A549 (cell line): Measurements from ENCODE around the gene SORCS2.

ENCODE experiments used
- CBX8 ChIP-seq: fragments of 200-600 bp; sonication (generic); IDR thresholded peaks from 2 replicates; pipeline ENCODE4 v1.6.1; 2016
- CEBPB ChIP-seq, 2 experiments: fragments of >200 bp in 1 of 2; sonication (Bioruptor Twin) in 1 of 2; formaldehyde crosslinking in 1 of 2; IDR thresholded peaks; 2 replicates each; pipeline ENCODE4 v1.6.1; 2012 to 2016
- CTCF ChIP-seq: fragments of >200 bp; sonication (Bioruptor Twin); formaldehyde crosslinking; IDR thresholded peaks from 3 replicates; pipeline ENCODE4 v1.5.1; 2016
- HEYL ChIP-seq: fragments of 250-450 bp; sonication (Bioruptor Pico); IDR thresholded peaks from 2 replicates; pipeline ENCODE4 v1.8.0; 2021; ENCODE audit warnings: mild to moderate bottlenecking, moderate library complexity
- JUNB ChIP-seq: fragments of >200 bp; sonication (Bioruptor Twin); formaldehyde crosslinking; IDR thresholded peaks from 2 replicates; pipeline ENCODE4 v1.6.1; 2016
- KDM1A ChIP-seq: fragments of 200-600 bp; sonication (generic); IDR thresholded peaks from 2 replicates; pipeline ENCODE4 v1.6.1; 2016; ENCODE audit warnings: low read depth, mild to moderate bottlenecking
- POLR2A ChIP-seq: IDR thresholded peaks from 2 replicates; pipeline ENCODE4 v1.6.1; 2012; ENCODE audit warnings: mild to moderate bottlenecking, low read length
- TF ChIP-seq, protein P1 (sequence below): IDR thresholded peaks from 2 replicates; pipeline ENCODE4 v1.6.1; 2012
- TF ChIP-seq, protein P2 (sequence below): fragments of 450-650 bp; IDR thresholded peaks from 2 replicates; pipeline ENCODE4 v1.6.1; 2014; ENCODE audit warnings: antibody characterized with exemption

DNA sequence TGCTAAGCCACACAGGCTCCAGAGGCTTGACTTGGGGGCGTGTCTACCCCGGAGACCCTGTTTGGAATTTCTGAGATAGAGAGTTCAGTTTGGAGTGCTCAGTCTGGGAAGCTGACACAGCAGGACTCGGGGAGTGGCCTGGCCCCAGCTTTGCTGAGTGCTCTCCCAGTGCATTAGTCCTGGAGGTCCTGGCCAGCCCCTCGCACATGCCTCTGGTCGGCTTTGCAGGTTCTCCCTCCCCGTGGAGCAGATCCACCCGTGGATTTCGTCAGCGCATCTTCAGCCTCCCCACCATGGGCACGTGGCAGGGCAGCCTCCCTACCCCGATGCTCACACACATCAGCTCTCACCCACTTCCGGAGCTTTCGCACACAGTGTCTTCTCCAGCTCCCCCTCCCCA, 177.2 kb downstream of the SORCS2 start:
- TF ChIP-seq CEBPB (IDR thresholded peaks at IDR 0.05), result no peak
- no peak for TF ChIP-seq CTCF
- no peak for TF ChIP-seq JUNB
- TF ChIP-seq, protein P1, sequence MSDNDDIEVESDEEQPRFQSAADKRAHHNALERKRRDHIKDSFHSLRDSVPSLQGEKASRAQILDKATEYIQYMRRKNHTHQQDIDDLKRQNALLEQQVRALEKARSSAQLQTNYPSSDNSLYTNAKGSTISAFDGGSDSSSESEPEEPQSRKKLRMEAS, result no peak
- TF ChIP-seq CBX8, result no peak
- TF ChIP-seq, protein P2, sequence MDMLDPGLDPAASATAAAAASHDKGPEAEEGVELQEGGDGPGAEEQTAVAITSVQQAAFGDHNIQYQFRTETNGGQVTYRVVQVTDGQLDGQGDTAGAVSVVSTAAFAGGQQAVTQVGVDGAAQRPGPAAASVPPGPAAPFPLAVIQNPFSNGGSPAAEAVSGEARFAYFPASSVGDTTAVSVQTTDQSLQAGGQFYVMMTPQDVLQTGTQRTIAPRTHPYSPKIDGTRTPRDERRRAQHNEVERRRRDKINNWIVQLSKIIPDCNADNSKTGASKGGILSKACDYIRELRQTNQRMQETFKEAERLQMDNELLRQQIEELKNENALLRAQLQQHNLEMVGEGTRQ, result no peak
- TF ChIP-seq HEYL, result no peak
- TF ChIP-seq KDM1A, result no peak
- no peak for TF ChIP-seq POLR2A
